Midbrain (tissue), 1 donor: ENCODE data around the gene DNM2.
"Not testable (repeated sequence)": the region's sequence is repeated elsewhere in the genome, so short reads cannot be mapped to it uniquely, and the experiment has no call there.

Source experiments
- DNase-seq: peaks from one replicate; lab custom pipeline; 2025; lab: John Stamatoyannopoulos, UW

The DNM2 gene

GRCh38 chr19:10726268-10726667 is 8.4 kb downstream of the DNM2 start:
- DNase-seq: no peak

DNA sequence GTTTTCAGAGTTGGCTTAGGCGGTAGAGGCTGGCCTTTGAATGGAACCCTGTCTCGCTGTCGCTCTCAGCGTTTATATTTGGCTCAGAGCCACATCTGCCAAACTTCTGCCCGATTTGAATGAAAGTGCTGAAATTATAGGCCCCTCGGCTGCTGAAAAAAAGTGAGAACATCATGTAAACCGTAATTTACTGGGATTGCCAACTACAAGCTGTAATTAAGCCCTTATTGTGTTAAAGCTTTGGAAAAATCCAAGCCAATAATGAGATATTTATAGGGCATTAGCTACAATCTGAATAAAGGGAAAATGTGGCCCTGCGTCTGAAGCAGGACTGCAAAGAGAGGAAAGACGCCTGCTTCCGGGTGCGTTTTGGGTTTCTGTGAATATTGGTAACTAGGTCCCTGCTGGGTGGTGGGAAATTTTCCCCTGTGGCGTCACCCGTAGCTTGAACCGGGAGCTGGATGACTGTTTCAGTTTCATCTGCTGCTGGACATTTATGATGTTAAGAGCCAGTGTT is 9.9 kb downstream of the DNM2 start:
- DNase-seq: peak; percentile 35

DNA sequence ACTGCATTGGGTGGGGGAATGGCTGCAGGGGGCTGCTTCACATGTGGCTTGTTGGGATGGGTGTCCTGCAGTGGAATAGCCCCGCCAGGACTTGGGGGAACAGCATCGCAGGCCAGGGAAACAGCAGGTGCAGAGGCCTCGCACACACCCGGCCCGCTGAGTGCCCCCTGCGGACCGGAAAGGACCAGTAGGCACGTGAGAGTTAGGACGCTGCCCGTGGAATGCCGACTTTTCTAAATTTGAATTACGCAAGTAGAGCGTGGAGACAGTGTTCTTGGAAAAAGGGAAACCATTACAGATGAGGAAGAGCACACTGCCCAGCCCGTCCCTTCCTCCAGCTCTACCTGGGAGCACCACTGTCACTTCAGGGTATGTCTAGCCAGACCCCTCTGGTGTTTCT is 11.5 kb downstream of the DNM2 start:
- DNase-seq: no peak

GRCh38 chr19:10730932-10731331 is 13.1 kb downstream of the DNM2 start:
- peak; percentile 17 for DNase-seq

DNA sequence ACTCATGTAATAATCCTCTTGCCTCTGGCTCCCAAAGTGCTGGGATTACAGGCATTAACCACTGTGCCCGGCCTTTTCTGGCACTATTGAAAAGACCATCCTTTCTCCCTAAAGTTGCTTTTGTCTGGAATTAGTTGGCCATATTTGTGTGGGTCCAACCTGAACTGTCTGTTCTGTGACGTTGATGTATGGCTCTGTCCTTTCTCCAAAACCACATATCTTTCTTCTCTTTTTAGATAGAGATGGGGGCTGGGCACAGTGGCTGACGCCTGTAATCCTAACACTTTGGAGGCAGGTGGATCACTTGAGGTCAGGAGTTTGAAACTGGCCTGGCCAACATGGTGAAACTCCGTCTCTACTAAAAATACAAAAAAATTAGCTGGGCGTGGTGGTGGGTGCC is 17.9 kb downstream of the DNM2 start:
- no peak for DNase-seq

DNA sequence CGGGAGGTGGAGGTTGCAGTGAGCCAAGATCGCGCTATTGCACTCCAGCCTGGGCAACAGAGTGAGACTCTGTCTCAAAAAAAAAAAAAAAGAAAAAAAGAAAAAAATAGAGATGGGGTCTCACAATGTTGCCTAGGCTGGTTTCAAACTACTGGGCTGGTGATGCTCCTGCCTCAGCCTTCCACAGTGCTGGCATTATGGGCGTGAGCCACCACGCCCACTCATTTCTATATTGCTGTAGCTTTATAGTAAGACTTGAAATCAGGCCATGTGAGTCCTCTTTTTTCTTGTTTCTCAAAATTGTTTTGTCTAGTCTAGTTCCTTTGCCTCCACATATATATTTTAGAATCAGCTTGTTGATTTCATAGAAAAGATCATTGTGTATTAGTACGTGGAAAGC is 18.3 kb downstream of the DNM2 start:
- no peak for DNase-seq

GRCh38 chr19:10736916-10737551 is 19.2 kb downstream of the DNM2 start:
- DNase-seq: no peak

DNA sequence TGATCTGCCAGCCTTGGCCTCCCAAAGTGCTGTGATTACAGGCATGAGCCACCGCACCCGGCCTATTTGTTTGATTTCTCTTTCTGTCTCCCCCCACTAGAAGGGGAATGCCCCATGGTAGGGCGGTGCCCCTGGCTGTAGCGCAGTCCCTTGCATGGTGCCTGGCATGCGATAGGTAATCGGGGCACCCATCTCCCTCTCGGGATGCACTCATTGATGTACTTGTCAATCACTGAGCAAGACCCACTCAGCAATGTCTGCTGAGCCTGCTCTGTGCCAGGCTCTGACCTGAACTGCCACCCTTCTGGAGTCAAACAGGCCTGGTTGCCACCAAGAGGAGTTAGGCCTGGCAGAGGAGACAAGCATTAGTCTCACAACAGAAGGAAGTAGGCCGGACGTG is 19.8 kb downstream of the DNM2 start:
- no peak for DNase-seq

- DNase-seq: no peak
Measured at GRCh38 chr19:10740798-10741197, 22.9 kb downstream of the DNM2 start.

DNA sequence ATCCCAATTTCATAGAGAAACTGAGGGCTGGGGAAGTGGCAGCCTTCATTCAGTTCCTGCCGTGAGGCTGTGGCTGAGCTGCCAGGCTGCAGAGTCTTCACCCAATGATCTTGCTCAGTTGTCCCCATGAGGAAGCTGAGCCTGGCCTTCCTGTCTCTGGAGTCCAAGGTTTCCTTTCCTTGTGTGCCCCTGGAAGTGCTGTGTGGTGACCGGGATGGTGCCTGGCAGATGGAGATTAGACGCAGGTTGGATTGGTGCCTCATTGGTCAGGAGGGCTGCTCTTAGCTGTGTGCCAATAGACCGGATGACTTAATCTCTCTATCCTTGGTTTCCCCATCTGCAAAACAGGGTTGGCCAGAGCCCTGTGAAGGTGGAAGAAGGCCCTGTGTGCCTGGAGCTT is 24.6 kb downstream of the DNM2 start:
- no peak for DNase-seq

GRCh38 chr19:10744253-10744798 is 26.4 kb downstream of the DNM2 start:
- DNase-seq: no peak

DNA sequence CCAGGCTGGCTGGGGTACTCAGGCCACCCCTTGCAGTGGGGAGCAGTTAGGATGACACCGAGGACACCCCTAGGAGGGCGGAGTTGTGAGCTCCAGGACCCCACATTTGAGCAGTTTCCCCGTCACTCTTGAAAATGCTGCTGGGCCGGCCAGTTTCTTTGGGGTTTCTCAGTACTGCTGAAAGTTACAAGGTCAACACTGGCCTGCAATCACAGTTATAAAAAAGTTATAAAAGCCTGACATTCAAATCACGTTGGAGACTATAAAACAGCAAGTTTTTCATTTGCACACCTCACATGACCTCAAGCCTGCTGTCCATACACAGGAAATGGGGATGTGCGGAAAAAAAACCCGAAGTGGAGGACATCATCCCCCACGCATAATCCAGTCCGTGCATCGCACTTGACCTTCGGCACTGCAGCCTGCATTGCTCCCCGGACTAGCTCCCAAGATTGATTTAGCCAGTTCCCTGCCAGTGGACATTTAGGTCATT is 27.0 kb downstream of the DNM2 start:
- no peak for DNase-seq

- DNase-seq: not testable (repeated sequence)
Measured at GRCh38 chr19:10746437-10746836, 28.6 kb downstream of the DNM2 start.

DNA sequence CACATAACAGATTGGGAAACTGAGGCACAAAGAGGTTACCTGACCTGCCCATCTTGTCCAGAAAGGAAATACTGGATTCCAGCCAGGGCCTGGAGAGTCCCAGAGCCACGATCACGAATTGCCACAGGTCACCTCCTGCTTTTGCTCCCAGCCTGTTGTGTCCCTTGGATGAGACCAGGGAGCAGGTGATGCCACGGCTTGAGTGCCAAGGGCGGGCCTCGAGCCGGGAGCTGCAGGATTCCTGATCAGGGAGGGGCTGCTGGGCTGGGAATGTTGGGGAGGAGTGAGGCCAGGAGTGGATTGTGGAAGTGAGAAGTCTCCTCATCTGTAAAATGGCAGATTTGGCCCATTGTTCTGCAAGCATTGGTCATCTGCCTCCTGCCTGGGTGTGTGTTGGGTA is 29.4 kb downstream of the DNM2 start:
- no peak for DNase-seq

DNA sequence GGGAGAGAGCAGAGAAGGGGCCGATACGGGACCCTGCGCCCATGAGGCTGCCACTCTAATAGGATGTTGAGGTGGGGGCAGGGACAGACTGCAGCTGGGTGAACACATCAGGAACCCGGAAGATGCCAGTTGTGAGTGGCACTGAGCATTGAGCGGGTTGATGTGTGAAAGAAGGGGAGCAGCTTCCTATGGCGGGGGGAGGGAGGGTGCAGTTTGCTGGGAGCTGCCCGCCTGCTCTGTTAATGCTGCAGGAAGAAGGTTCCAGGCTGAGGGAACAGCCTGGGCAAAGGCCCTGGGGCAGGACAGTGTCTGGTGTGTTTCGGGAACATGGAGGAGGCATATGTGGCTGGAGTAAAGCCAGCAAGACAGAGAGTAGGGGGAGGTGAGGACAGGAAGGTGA is 29.8 kb downstream of the DNM2 start:
- no peak for DNase-seq

- no peak for DNase-seq
Measured at GRCh38 chr19:10748195-10748926, 30.5 kb downstream of the DNM2 start.

DNA sequence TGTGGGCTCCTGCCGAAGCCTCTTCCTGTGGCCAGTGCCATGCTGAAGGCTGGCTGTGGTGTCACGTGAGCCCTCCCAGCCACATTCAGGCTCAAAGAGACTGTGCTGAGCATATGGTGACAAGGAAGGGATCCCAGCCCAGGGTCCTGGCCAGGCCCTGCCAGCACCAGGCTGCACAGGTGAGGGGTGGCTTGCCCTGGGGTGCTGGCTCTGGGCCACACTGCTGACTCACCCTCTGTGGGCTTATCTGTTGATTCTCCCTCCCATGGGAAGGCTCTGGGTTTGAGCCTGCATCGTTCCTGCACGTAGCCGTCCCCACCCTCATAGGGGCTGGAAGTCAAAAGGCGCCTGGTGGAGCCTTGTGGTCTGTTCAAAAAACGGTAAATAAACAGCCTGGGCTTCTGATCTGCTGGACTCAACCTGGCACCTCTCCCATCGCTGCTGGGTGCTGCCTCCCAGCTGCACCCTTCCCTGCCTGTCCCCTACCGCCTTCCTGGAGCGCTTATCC is 31.1 kb downstream of the DNM2 start:
- DNase-seq: peak; percentile 36

- no peak for DNase-seq
Measured at GRCh38 chr19:10749435-10750384, 31.8 kb downstream of the DNM2 start.

GRCh38 chr19:10751109-10751953 is 33.5 kb downstream of the DNM2 start:
- peak; percentile 54 for DNase-seq

- peak; percentile 82 for DNase-seq
Measured at GRCh38 chr19:10752237-10752912, 34.5 kb downstream of the DNM2 start.
